Daoy (cell line): ENCODE data around the gene SLC5A12. TPM values are rescaled to one million over a fixed set of nuclear protein-coding genes. Genes with fewer than 3 reads are reported as not detected.
A peak's percentile ranks its signal among the peaks of the same experiment; 100 is the strongest.

ENCODE experiments used
- DNase-seq: peaks from one replicate; pipeline ENCODE4 v3.0.0-alpha.2; 2015; ENCODE audit warnings: low read depth
- total RNA-seq: library from RNA; depleted of rRNA; stranded (reverse); fragments of >200 nt; shearing (Covaris generic); gene quantifications from 2 replicates; pipeline ENCODE4 v1.2.3, GENCODE V29; 2014

SLC5A12 gene
- total RNA-seq, 1 experiment from 2014 or later: not detected

DNA sequence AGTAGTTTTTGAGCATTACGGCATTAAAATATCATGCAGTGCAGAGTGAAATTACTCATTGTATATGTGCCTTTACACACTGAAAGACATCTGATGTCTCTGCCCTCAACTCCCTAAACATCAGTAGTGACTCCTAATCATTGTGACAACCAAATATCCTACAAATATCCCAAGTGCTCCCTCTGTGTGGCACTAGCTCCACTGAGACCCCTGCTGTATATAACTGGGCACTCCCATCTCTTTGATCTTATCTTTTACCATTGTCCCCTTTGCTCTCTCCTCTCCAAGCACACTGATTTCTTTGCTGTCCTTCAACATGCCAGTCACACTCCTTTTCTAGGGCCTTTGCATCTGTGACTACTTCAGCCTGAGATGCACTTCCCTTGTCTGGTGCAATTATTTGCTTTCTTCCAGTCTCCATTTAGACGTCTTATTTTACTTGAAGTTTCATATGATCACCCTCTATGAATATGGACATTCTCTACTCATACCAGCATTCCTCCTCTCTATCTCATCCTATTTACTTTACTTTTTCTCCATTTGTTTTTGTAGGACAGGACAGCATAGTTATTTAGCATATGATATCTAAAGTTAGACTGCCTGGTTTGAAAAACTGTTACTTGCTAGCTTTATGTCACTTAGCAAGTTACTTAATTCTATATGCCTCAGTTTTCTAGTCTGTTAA is 2.4 kb downstream of the SLC5A12 start:
- DNase-seq: no peak

DNA sequence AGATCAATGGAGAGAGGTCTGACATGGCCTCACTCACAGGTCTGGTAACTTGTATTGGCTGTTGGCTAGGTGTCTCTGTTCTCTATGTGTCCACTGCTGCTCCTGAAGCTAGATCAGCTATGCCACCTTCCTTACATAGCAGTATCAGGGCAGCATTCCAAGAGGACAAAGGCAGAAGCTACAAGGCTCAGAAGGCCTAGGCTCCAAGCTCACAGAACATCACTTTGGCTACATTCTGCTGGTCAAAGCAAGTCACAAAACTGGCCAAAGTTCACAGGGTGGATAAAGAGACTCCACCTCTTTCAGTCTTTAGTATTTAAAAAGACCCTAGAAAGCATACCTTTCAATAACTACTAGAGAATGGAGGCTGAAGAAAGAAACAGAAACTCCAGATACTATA is 4.1 kb downstream of the SLC5A12 start:
- no peak for DNase-seq

DNA sequence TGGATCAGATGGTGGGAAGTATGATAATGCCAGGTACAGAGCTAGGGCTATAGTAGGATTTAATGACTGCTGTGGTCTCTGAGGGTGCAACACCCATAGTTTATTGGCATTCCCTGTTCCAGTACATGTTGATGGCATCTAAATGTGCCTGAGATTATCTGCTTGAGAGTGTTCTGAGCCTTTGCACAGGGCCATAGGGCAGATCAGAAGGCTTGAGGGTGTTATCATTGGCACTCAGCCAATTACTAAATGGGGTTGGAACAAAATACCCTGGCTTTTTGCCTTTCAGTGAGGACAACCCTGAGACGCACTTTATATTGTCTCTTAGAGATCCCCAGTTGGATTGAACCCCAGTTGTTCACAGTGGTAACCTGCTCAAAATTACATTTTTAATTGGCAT is 6.7 kb downstream of the SLC5A12 start:
- DNase-seq: peak; percentile 7

DNA sequence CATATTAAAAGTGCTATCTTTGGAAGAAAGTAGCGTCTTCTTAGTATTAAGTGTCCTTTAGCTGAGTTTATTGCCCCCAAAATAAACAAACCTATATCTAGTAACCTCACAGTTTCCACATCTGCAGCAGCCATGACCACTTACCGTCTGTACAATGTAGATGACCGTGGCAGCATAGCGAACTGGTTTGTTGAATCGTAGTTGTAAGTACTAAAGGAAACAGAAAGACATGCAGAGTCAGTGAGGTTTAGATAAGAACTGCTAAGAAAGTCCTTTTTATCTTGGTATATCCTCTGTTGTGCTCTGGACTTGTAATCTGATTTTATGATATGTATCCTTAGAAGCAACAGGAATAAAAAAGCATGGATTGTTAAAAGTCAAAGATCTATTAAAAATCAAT is 9.4 kb downstream of the SLC5A12 start:
- no peak for DNase-seq

DNA sequence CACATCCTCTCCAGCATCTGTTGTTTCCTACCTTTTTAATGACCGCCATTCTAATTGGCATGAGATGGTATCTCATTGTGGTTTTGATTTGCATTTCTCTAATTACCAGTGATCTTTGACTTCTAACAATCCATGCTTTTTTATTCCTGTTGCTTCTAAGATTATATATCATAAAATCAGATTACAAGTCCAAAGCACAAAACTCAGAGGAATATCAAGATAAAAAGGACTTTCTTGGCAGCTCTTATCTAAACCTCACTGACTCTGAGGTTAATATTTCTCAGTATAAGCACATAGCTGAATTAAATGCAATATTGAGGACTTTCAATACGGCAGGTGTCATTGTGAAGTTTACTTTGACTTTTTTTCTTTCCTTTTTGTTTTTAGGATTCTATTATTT is 11.4 kb downstream of the SLC5A12 start:
- no peak for DNase-seq

DNA sequence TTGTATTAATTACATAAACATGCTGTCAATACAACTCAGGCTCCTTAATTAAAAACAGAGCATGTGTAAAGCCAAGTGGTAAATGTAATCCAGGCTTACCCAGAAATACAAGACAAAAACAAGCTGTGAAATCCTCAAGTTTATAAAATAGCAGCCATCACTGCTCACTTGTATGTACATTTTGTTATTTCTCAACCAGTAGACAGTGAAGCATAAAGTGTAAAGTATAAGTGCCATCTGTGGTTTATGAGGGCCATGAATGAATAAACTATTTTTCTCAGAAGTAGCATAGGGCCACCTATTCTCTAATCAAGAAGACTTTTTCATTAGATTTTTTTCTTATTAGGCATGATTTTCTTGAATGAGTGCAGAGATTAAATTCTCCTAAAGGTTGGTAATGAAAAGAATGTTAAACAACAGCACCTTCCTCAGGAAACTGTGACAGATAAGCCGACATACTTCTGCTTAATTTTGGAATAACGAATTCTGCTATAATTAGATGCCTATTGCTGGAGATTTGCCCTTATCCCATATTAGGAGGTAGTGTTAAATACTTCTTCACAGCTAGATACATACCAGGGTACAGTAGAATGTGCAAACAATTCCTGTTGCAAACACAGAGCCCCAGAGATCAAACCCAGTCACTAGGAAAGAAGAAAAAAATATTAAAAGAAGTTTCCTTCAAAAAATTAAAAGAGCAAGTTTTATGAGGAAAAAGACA is 13.0 kb downstream of the SLC5A12 start:
- DNase-seq: no peak

DNA sequence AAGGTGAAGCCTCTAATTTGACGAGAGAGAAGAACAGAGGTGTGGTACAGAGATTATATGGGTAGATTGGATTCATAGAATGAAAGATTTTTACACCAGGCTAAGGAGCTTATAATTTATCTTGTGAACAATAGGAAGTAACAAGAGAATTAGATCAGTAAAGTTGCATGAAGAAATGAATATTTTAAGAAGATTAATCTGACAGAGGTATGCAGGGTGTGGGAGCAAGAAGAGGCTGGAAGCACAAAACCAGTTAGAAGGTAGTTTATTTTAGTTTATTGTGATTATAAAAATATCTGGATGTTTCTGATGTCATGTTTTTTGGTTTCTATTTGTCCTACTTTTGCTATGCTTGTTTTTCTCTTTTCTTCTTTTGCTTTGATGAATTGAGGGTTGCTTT is 15.7 kb downstream of the SLC5A12 start:
- no peak for DNase-seq

DNA sequence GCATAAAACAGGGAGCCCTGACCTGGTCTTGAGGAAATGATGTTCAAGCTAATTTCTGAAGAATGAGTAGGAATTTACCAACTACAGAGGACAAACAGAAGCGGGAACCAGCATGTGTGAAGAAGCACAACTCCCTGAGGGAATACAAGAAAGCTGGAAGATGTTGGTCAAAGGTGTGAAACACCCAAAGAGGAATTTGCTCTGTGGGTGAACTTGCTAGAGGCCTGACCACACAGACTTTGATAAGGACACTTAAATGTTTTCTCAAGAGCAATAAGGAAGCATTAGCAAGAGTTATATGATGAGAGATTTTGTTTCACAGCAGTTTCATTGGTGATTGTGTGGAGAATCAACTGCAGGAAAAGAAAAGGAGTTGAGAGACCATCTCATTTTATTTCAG is 17.6 kb downstream of the SLC5A12 start:
- peak; percentile 33 for DNase-seq

DNA sequence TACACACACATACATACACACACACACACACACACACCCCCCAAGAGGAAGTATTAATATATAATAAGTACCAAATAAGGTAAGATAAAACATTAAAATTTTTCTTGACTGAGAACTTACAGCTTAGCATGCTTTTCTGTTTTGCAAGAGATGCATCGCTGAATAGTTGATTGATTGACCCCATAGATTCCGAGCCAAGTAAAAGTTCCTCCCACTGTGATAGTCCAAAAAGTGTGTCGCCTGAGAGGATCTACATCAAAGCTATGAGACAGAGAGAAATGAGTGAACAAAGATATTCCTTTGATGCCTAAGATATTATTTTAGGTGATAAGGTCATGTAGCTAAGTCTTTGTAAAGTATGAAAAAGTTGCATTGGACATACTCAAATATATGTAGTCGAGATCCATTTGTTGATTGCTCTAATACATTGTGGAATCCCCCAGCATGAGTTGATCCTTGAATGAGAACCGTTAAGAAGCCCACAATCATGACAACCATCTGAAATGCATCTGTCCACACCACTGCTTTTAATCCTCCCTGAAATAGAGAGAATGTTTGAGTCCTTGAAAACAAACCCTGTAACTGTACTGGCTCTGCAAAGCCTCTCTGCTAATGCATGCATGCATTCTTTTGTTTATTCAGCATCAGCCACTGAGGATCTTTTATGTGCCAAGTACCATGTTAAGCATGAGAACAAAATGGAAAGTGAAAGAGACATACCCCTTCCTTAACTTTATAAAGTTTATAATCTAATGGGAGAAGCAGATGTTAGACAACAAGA is 18.3 kb downstream of the SLC5A12 start:
- no peak for DNase-seq

DNA sequence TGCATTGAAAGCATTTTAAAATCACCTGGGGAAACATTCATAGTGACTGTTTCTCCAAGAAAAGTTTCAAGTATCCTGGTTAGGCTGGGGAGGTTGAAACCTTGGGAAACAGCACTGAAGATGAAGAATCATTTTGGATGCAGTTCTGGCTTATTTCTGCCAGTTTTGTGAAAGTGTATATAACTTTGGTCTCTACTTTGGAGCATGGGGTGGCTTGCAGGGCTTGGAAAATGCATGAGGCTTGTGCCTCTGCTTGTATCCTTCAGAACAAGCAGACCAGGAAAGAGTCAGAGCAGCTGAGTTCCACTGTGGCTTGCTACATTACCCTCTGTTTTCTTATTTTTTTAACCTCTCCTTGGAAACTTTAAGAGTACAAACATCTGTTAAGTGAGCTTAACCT is 19.5 kb downstream of the SLC5A12 start:
- no peak for DNase-seq

DNA sequence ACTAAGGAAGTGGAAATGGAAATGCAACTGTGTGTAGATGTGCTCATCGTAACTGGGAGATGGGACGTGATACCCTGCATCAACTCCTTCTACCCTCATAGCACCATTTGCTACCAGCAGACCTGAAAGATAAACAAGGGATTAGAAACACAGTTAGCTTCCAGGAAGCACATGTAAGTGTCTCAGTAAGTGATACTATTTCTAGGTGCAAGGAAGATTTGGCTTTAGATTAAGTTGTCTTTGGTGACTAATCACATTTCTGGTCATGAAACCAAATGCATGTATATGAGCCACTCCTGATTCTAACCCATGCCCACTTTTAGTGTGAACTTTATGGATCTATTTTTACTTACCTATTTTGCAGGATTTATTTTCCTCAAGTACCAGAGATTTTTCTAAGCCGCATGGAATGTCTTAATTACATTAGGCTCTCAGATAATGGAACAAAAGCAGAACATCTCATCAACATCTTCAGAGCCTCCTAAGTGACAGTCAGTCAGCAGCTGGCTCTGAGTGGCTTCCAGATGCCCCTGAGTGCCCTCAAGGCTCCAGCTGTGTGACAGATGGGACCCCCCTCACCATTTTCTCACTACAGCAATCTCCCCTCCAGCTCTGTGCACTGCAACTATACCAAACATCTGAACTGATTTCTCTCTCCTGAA is 21.2 kb downstream of the SLC5A12 start:
- no peak for DNase-seq

DNA sequence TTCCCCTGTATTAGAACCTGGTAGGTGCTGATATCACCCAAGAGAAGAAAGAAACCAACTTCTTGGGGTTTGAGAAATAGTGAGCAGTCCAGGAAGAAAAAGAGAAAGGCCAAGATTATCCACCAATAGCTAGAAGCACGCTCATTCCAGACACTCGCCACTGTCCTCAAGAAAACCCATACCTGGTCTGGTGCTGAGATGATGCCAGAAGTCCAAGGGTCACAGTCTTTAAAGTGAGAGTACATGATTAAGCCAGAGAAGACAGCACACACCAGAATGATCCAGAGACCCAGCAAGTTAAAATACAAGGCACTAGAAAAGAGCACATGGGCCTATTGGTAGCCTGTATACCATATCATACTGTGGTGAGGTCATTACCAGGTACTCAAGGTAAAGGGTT is 23.6 kb downstream of the SLC5A12 start:
- no peak for DNase-seq

DNA sequence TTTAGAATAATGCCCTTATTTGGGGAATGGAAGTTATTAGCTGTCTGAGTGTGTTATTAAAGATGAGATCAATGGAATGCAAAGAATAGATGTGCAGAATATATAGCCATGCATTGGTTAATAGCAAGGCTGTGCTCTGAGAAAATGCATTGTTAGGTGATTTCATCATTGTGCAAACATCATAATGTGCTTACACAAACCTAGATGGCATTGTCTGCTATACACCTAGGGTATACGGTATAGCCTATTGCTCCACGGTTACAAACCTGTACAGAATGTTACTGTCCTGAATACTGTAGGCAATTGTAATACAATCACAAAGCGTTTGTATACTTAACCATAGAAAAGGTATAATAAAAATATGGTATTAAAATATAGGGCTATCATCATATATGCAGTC is 25.5 kb downstream of the SLC5A12 start:
- no peak for DNase-seq

DNA sequence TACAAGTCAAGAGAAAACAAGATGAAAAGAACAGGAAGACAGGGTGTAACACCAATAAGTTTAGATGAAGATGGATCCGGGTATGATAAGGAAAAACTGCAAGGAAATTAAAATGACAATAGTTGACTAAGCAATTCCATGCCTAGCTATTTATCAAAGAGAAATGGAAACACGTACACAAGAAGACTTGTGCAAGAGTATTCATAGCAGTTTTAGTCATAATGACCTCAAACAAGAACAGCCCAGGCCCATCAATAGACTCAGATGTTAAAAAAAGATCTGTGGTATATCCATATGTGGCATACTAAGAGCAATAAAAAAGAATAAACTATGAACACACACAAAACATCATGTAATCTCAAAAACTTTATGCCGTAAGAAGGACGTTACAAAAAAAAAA is 33.2 kb downstream of the SLC5A12 start:
- no peak for DNase-seq

DNA sequence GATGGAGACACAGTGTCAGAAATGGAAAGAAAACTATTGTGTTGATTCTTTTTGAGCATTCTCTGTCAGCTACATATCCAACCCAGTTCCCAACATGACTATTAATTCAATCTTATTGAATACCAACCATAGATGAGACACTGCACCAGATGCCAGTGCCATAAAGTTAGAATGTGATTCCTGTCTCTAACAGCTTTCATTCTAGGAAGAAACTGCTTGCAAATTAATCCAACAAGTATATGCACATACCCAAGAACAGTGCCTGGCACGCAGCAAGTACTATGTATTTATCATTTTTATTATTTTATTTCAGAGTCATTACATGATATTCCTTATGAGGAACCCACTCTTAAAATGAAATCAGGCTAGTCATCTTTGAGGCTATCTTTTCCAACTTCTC is 34.5 kb downstream of the SLC5A12 start:
- no peak for DNase-seq

DNA sequence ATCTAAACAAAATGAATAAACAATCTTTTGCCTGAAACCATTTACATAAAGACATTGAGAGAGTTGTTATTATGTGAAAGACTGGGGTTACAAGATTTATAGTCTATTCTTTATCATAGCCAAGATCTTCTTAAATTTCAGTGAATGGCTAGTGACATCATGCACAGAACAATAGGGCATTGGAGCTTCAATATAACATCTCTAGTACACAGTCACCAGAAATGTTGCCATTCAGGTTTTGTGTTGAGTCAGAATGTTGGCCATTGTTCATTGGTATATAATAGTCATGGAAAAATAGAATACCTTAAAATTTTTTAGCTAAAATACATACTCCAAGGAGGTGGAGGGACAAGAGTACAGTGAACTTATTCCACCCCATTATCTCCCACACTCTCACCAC is 44.3 kb downstream of the SLC5A12 start:
- DNase-seq: no peak

DNA sequence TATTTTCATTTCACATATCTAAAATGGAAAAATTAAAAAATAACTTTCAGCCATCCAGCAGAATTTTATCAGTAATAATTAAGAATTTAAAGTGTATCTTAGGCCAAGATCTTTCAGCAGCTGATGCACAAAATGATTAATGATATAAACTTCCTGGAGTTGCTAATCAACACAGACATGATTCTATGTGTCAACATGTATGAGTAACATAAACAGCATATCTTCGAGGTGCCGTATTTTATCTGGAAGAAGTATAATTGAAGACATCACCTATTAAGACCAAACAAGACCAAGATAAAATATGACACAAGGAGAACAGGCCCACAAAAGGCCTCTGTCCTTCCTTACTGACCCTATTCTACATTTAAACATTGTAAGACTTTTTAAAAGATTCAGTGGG is 45.2 kb downstream of the SLC5A12 start:
- DNase-seq: no peak

DNA sequence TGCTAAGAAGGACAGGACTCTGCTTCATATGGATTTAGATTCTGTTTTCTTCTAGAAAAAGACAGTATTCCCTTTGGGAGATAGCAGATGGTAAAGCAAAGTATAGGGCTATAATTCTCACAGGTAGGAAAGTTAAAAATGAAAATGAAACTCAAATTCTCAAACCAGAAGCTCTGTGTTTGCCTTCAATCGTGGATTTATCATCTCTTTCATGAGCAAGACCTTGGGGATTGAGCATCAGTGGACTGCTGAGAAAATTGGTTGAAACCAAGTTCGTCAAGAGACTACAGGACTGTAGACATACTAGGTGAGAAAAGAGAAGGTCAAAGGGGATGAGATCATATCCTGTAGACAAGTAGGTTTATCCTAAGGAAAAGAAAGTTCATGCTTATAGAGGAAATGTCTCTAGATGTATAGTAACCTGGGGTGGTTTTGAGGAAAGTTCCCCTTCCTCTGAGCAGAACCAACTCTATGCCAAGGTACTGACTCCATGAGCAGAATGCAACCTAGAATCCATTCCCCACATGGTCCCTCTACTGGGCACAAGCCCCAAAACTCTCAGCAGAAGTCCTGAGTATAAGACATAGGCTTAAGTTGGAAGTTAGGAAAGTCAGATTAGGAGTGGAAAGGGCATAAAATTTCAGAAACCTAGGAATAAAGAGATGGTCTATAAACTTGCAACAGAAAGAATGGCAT is 46.5 kb downstream of the SLC5A12 start:
- no peak for DNase-seq

DNA sequence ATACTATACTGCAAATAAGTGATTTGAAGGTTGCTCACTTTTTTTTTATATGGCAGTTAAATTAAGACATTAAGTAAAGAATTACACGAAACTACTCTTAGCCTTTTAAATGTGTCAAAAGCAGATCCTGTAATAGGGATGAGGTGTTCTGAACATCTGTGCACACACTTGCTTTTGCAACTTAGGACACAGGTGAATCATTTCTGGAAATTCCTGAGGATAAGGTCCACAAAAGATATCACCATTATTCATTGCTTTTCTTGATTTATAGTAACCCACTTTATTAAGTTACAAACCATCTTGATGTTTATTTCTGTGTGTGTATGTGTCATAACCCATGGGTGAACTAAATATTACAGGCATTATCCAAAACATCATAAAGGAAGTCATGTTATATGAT is 55.9 kb downstream of the SLC5A12 start:
- DNase-seq: no peak

DNA sequence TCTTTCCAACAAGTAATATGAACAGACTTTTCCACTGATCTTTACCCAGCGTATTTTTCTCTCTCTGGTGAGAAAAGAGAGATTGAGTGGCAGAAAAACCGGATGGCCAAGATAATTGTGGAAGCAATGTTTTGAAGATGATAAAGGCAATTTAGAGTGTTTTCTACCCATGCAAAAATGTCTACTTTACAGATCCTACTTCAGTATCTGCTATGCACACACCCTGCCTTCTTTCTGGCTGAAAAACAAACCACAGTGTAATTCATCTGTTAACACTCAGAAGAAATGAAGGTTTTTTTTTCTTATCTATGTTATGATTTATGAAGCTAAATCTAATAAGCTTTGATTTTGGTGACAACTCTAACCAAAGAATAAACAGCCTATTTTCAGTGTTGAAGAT is 56.8 kb downstream of the SLC5A12 start:
- DNase-seq: no peak

DNA sequence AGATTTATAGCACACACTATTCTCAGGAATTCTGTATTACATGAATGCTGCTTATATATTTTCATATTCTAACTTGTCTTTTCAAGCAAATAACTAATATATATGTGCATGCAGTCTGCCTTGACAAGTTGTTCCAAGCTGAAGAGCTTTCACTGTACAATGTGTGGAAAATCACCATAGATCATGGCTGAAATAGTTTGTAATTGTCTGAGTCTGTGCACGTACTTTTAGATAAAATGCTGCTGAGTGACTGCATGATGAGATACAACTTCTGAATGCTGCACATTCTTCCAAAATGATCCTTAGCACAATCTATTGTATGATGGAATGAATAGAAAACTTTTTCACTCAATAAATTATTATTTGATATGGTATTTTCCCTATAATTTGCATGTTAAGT is 58.9 kb downstream of the SLC5A12 start:
- DNase-seq: no peak

DNA sequence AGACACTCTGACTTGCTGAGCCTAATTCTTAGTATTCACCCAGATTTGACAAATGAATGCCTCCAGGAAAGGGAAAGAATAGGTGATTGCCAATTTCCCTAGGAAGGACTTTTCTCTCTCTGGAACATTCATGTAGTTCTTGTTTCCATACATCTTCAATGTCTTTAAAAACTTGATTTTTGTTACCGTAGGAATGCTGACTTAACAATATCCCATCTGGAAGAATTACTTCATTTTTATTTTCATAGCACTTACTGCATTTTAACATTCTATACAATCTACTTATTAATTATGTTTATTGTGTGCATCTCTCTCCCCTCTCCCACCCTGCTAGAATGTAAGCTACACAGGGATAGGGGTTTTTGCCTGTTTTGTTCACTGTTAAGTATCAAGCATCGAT is 66.6 kb downstream of the SLC5A12 start:
- no peak for DNase-seq
